Caco-2 (cell line): ENCODE results near the gene OR51B4. TPM values are rescaled to one million over a fixed set of nuclear protein-coding genes. Genes with fewer than 3 reads are reported as not detected.

Source experiments
- BruUV-seq: library from RNA; stranded (reverse); fragments of 400-500 nt; replicated peaks from 2 replicates; lab custom pipeline; 2021; lab: Mats Ljungman, UMichigan
- CTCF ChIA-PET: fragments of 300-600 bp; sonication (Branson Sonifier 250); formaldehyde crosslinking; loops from one replicate; lab custom pipeline; 2022; ENCODE audit warnings: antibody characterized with exemption; lab: Charles Lee
- POLR2A ChIA-PET: fragments of 300-600 bp; sonication (Branson Sonifier 250); formaldehyde crosslinking; loops from one replicate; lab custom pipeline; 2022; ENCODE audit warnings: antibody characterized with exemption; lab: Charles Lee
- DNase-seq, 2 experiments: peaks; one replicate each; pipeline versions ENCODE4 v3.0.0 to v3.0.0-alpha.2; 2020 to 2022
- H3K27me3 ChIP-seq: replicated peaks from 2 replicates; pipeline ENCODE4 v1.6.0; 2011; ENCODE audit warnings: low read length; ENCODE audit not compliant: control insufficient read depth, insufficient read depth
- H3K36me3 ChIP-seq: 2 replicates; pipeline ENCODE4 v1.5.1; 2011; ENCODE audit warnings: low read length; ENCODE audit not compliant: control insufficient read depth, insufficient read depth
- H3K4me1 ChIP-seq: fragments of 250-450 bp; sonication (Bioruptor Pico); 2 replicates; pipeline ENCODE4 v1.5.1; 2020; ENCODE audit warnings: mild to moderate bottlenecking
- H3K4me3 ChIP-seq: 2 replicates; pipeline ENCODE4 v1.5.1; 2011; ENCODE audit warnings: low read depth, mild to moderate bottlenecking, control low read depth, low read length
- H3K9me3 ChIP-seq: fragments of 250-450 bp; sonication (Bioruptor Pico); 2 replicates; pipeline ENCODE4 v1.5.1; 2020; ENCODE audit warnings: mild to moderate bottlenecking, moderate library complexity
- H3K27ac Mint-ChIP-seq: one replicate; pipeline ENCODE4 v1.8.0; 2022; ENCODE audit warnings: mixed read lengths; ENCODE audit not compliant: unreplicated experiment
- H3K27me3 Mint-ChIP-seq: one replicate; pipeline ENCODE4 v1.8.0; 2022; ENCODE audit warnings: mixed read lengths; ENCODE audit not compliant: insufficient read depth, unreplicated experiment
- H3K36me3 Mint-ChIP-seq: one replicate; pipeline ENCODE4 v1.8.0; 2022; ENCODE audit warnings: mild to moderate bottlenecking, mixed read lengths; ENCODE audit not compliant: insufficient read depth, unreplicated experiment
- H3K4me1 Mint-ChIP-seq: one replicate; pipeline ENCODE4 v1.8.0; 2022; ENCODE audit warnings: low read depth, mixed read lengths; ENCODE audit not compliant: unreplicated experiment
- H3K4me3 Mint-ChIP-seq: one replicate; pipeline ENCODE4 v1.8.0; 2022; ENCODE audit warnings: mild to moderate bottlenecking, moderate library complexity, mixed read lengths; ENCODE audit not compliant: unreplicated experiment
- H3K9me3 Mint-ChIP-seq: one replicate; pipeline ENCODE4 v1.8.0; 2022; ENCODE audit warnings: mixed read lengths; ENCODE audit not compliant: unreplicated experiment
- CTCF ChIP-seq, 2 experiments: fragments of 200-600 bp in 1 of 2; IDR thresholded peaks; 1 replicate in 1 of 2; 2 replicates in 1 of 2; pipeline versions ENCODE4 v1.5.1 to v1.8.0; 2011 to 2022; ENCODE audit warnings: antibody characterized with exemption in 1 of 2, control low read depth in 1 of 2, inconsistent platforms in 1 of 2, low read depth in 1 of 2, low read length in 1 of 2, mild to moderate bottlenecking in 1 of 2, moderate library complexity in 1 of 2; ENCODE audit not compliant: insufficient read depth in 1 of 2, severe bottlenecking in 1 of 2, unreplicated experiment in 1 of 2
- intact Hi-C: fragments of 100-400 bp; cut with micrococcal nuclease; formaldehyde crosslinking; loops from one replicate; pipeline ENCODE4 v1.10.0; 2022; ENCODE audit not compliant: unreplicated experiment
- total RNA-seq: library from RNA; stranded (reverse); gene quantifications from 2 replicates; pipeline ENCODE4 v1.2.3, GENCODE V29; 2022

OR51B4 gene
- total RNA-seq, 1 experiment from 2014 or later, result not detected

- Histone ChIP-seq H3K9me3 (no peaks in the 10 kb centered on the region), H3K36me3 (no peaks in the 10 kb centered on the region), H3K4me1 (no peaks in the 10 kb centered on the region), H3K27me3 (no peaks in the 10 kb centered on the region), H3K4me3 (no peak overlapping the region)
- POLR2A ChIA-PET, result no interaction called here
- BruUV-seq, result no TSS peak
- no peak overlapping the region for H3K4me3 Mint-ChIP-seq
- TF ChIP-seq CTCF (IDR thresholded peaks at IDR 0.05; ENCODE audit: insufficient read depth in 1 of 2, low read depth in 1 of 2, low read length in 1 of 2, severe bottlenecking in 1 of 2, unreplicated experiment in 1 of 2), result no peak
- CTCF ChIA-PET, result no interaction called here
- H3K27me3 Mint-ChIP-seq, result peaks cover 19% of the 10 kb centered on the region
- H3K4me1 Mint-ChIP-seq, result no peaks in the 10 kb centered on the region
- H3K9me3 Mint-ChIP-seq, result no peaks in the 10 kb centered on the region
- DNase-seq, result no peak
- no peak overlapping the region for H3K27ac Mint-ChIP-seq
- intact Hi-C loops, result no loop called here
- no peaks in the 10 kb centered on the region for H3K36me3 Mint-ChIP-seq
Measured at GRCh38 chr11:5303626-5304025, 1.9 kb upstream of the OR51B4 start.

- ChIA-PET CTCF (no interaction called here), POLR2A (no interaction called here)
- Mint-ChIP-seq H3K27me3 (peaks cover 23% of the 10 kb centered on the region), H3K4me3 (no peak overlapping the region), H3K9me3 (no peaks in the 10 kb centered on the region), H3K4me1 (no peaks in the 10 kb centered on the region), H3K36me3 (no peaks in the 10 kb centered on the region), H3K27ac (no peak overlapping the region)
- no TSS peak for BruUV-seq
- intact Hi-C loops, result no loop called here
- Histone ChIP-seq H3K4me1 (no peaks in the 10 kb centered on the region), H3K4me3 (no peak overlapping the region), H3K36me3 (no peaks in the 10 kb centered on the region), H3K27me3 (no peaks in the 10 kb centered on the region), H3K9me3 (no peaks in the 10 kb centered on the region)
- no peak for DNase-seq
- TF ChIP-seq CTCF (IDR thresholded peaks at IDR 0.05; ENCODE audit: insufficient read depth in 1 of 2, low read depth in 1 of 2, low read length in 1 of 2, severe bottlenecking in 1 of 2, unreplicated experiment in 1 of 2), result no peak
Measured at GRCh38 chr11:5300251-5300650, 1.5 kb downstream of the OR51B4 start.

- Histone ChIP-seq H3K9me3 (no peaks in the 10 kb centered on the region), H3K4me3 (no peak overlapping the region), H3K4me1 (no peaks in the 10 kb centered on the region), H3K27me3 (no peaks in the 10 kb centered on the region), H3K36me3 (no peaks in the 10 kb centered on the region)
- no peak for DNase-seq
- Mint-ChIP-seq H3K4me3 (no peak overlapping the region), H3K9me3 (no peaks in the 10 kb centered on the region), H3K4me1 (no peaks in the 10 kb centered on the region), H3K27ac (no peak overlapping the region), H3K27me3 (peaks cover 23% of the 10 kb centered on the region), H3K36me3 (no peaks in the 10 kb centered on the region)
- intact Hi-C loops, result no loop called here
- no TSS peak for BruUV-seq
- ChIA-PET POLR2A (no interaction called here), CTCF (no interaction called here)
- TF ChIP-seq CTCF (IDR thresholded peaks at IDR 0.05; ENCODE audit: insufficient read depth in 1 of 2, low read depth in 1 of 2, low read length in 1 of 2, severe bottlenecking in 1 of 2, unreplicated experiment in 1 of 2), result no peak
Measured at GRCh38 chr11:5298451-5298850, 3.3 kb downstream of the OR51B4 start.
